Esophagus squamous epithelium (tissue), 5 donors: ENCODE results near the gene GIPR. TPM values are rescaled to one million over a fixed set of nuclear protein-coding genes. Genes with fewer than 3 reads are reported as not detected.
"Not testable (repeated sequence)": the region's sequence is repeated elsewhere in the genome, so short reads cannot be mapped to it uniquely, and the experiment has no call there.

Experiments used
- DNase-seq: peaks from one replicate; lab custom pipeline; 2025; lab: John Stamatoyannopoulos, UW
- H3K27ac ChIP-seq, 4 donors: fragments of 200-600 bp; sonication (generic); one replicate each; pipeline ENCODE4 v1.5.1; 2016 to 2019; ENCODE audit warnings: mild to moderate bottlenecking in 1 of 4
- H3K27me3 ChIP-seq, 4 donors: fragments of 200-600 bp; sonication (generic); 1 replicate in 3 of 4; 2 replicates in 1 of 4; pipeline versions ENCODE4 v1.5.1 to v1.6.0; 2017 to 2021; ENCODE audit warnings: antibody characterized with exemption in 1 of 4
- H3K36me3 ChIP-seq, 3 donors: fragments of 200-600 bp; sonication (generic); one replicate each; pipeline ENCODE4 v1.5.1; 2016 to 2019
- H3K4me1 ChIP-seq, 3 donors: fragments of 200-600 bp; sonication (generic); one replicate each; pipeline ENCODE4 v1.5.1; 2017 to 2019
- H3K4me3 ChIP-seq, 4 donors: fragments of 200-600 bp; sonication (generic); 1 replicate in 3 of 4; 2 replicates in 1 of 4; pipeline ENCODE4 v1.5.1; 2016 to 2019; ENCODE audit warnings: mild to moderate bottlenecking in 2 of 4, moderate library complexity in 1 of 4
- H3K9me3 ChIP-seq, 3 donors: fragments of 200-600 bp; sonication (generic); one replicate each; pipeline ENCODE4 v1.5.1; 2016 to 2019
- CTCF ChIP-seq, 6 experiments: fragments of 450-650 bp in 4 of 6; fragments of 200-600 bp in 2 of 6; sonication (generic) in 2 of 6; IDR thresholded peaks; one replicate each; pipeline ENCODE4 v1.5.1; 2016 to 2019; ENCODE audit warnings: antibody characterized with exemption in 6 of 6, mild to moderate bottlenecking in 4 of 6, moderate library complexity in 4 of 6
- POLR2A ChIP-seq, 4 donors: fragments of 450-650 bp; IDR thresholded peaks; one replicate each; pipeline ENCODE4 v1.6.1; 2017; ENCODE audit warnings: antibody characterized with exemption in 4 of 4, mild to moderate bottlenecking in 4 of 4, moderate library complexity in 3 of 4
- WGBS, 2 donors: methylation state at CpG; one replicate each; pipeline ENCODE4 v1.1.5; 2018; 5-methylcytosine and 5-hydroxymethylcytosine counted together
- intact Hi-C: fragments of 100-400 bp; cut with DNase I; formaldehyde crosslinking; loops from one replicate; pipeline ENCODE4 v1.15.0; 2022
- total RNA-seq, 4 donors: library from RNA; depleted of rRNA; stranded (reverse); fragments of >200 nt; gene quantifications; one replicate each; pipeline ENCODE4 v1.1.0, GENCODE V29; 2016
- donor health status: DM: yes; HTN: yes; CAD: no.

The GIPR gene
- total RNA-seq, 4 donors from 2014 or later, result 0.44 to 1.1 (median 0.63) TPM

- DNase-seq, result peak; percentile 97
- peaks cover 10 to 75% (median 22%) of the 10 kb centered on the region in 3 donors for H3K4me1 ChIP-seq
- TF ChIP-seq POLR2A (IDR thresholded peaks at IDR 0.05), result peak in 3 of 4 donors; percentile 15 to 90 (median 66)
- peak in 3 of 6 experiments; percentile 19 to 39 (median 31) for TF ChIP-seq CTCF (IDR thresholded peaks at IDR 0.05)
- peaks cover 8 to 27% (median 9%) of the 10 kb centered on the region in 3 donors for H3K36me3 ChIP-seq
- H3K9me3 ChIP-seq, result no peaks in the 10 kb centered on the region
- peak overlapping the region; percentile 47 to 72 (median 64) for H3K4me3 ChIP-seq
- intact Hi-C loops, result loop anchor here (10.0 kb wide), 1 partner anchor 47 kb away; the partner anchor contains the start of gene SIX5
- WGBS, 2 donors, result 0 to 1% methylated on average over 21 to 32 of the region's 51 CpGs
- H3K27ac ChIP-seq, result peak overlapping the region; percentile 87 to 96 (median 92)
- H3K27me3 ChIP-seq, result no peaks in the 10 kb centered on the region
Observed at GRCh38 chr19:45717131-45717982, 49.3 kb downstream of the GIPR start.

- no peaks in the 10 kb centered on the region for H3K9me3 ChIP-seq
- H3K36me3 ChIP-seq, result peaks cover under 1 to 27% (median 2%) of the 10 kb centered on the region in 3 donors
- intact Hi-C loops, result loop anchor here (10.0 kb wide), 1 partner anchor 47 kb away; the partner anchor contains the start of gene SIX5
- DNase-seq, result no peak
- peaks cover 15 to 80% (median 25%) of the 10 kb centered on the region in 3 donors for H3K4me1 ChIP-seq
- WGBS, 2 donors, result 53% methylated on average over 9 to 11 of the region's 12 CpGs
- H3K27me3 ChIP-seq, result no peaks in the 10 kb centered on the region
- H3K4me3 ChIP-seq, result peak overlapping the region; percentile 47 to 72 (median 64)
- peak overlapping the region; percentile 87 to 96 (median 92) for H3K27ac ChIP-seq
- TF ChIP-seq POLR2A (IDR thresholded peaks at IDR 0.05), result no peak
- no peak for TF ChIP-seq CTCF (IDR thresholded peaks at IDR 0.05)
Observed at GRCh38 chr19:45717983-45718650, 50.1 kb downstream of the GIPR start.

GRCh38 chr19:45720065-45720464, 52.0 kb downstream of the GIPR start:
- H3K9me3 ChIP-seq, H3K4me3 ChIP-seq, H3K27me3 ChIP-seq, DNase-seq, intact Hi-C loops: not testable (repeated sequence)
- H3K36me3 ChIP-seq, result peaks cover 0 to 29% (median 0%) of the 10 kb centered on the region in 3 donors
- peaks cover 18 to 78% (median 27%) of the 10 kb centered on the region in 3 donors for H3K4me1 ChIP-seq
- peak overlapping the region; percentile 75 to 88 (median 80) for H3K27ac ChIP-seq
- 93% methylated on average over 11 of the region's 11 CpGs for WGBS, 2 donors

GRCh38 chr19:45728683-45729082, 60.7 kb downstream of the GIPR start:
- peaks cover 15 to 63% (median 21%) of the 10 kb centered on the region in 3 donors for H3K4me1 ChIP-seq
- intact Hi-C loops, H3K27me3 ChIP-seq, H3K4me3 ChIP-seq, DNase-seq, H3K9me3 ChIP-seq: not testable (repeated sequence)
- 77 to 85% methylated on average over 18 of the region's 18 CpGs for WGBS, 2 donors
- peak overlapping the region in 3 of 4 donors; percentile 91 to 95 (median 93) for H3K27ac ChIP-seq
- peaks cover 0 to 21% (median 0%) of the 10 kb centered on the region in 3 donors for H3K36me3 ChIP-seq

- H3K9me3 ChIP-seq, result no peaks in the 10 kb centered on the region
- no peak for DNase-seq
- WGBS, 2 donors, result 0 to 3% methylated on average over 6 to 10 of the region's 10 CpGs
- H3K4me1 ChIP-seq, result peaks cover 12 to 56% (median 21%) of the 10 kb centered on the region in 3 donors
- no peaks in the 10 kb centered on the region for H3K27me3 ChIP-seq
- TF ChIP-seq CTCF (IDR thresholded peaks at IDR 0.05) (no peak), POLR2A (IDR thresholded peaks at IDR 0.05) (peak in 2 of 4 donors; percentile 21 to 51)
- peak overlapping the region; percentile 84 to 97 (median 92) for H3K4me3 ChIP-seq
- H3K27ac ChIP-seq, result peak overlapping the region; percentile 91 to 95 (median 92)
- peaks cover 0 to 20% (median 0%) of the 10 kb centered on the region in 3 donors for H3K36me3 ChIP-seq
- intact Hi-C loops, result no loop called here
Observed at GRCh38 chr19:45729800-45730290, 61.8 kb downstream of the GIPR start.
